Activated T-helper 1 cell treated with anti-CD3 and anti-CD28 coated beads, Interleukin-2, amount 50 U/mL, for 16 hours (primary cell): ENCODE data around the gene ST3GAL3.

Source experiments
- DNase-seq, 2 donors: peaks; one replicate each; pipeline ENCODE4 v3.0.0-alpha.2; 2020; ENCODE audit warnings: low read depth in 1 of 2, low spot score in 1 of 2

ST3GAL3 gene

DNA sequence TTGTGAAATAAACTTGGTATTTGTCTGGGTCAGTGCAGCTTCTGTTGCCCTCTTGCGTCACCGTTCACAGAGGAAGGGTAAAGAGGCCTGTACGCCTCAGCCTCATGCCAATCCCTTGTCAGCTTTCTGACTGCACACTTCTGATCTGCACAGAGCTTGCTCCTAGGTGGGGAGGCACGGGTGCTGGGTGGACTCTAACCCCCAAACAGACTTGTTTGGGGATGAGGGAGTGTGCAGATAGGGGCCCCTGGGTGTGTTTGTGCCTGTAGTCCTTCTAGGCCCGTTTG, 270.9 kb downstream of the ST3GAL3 start:
- no peak for DNase-seq

DNA sequence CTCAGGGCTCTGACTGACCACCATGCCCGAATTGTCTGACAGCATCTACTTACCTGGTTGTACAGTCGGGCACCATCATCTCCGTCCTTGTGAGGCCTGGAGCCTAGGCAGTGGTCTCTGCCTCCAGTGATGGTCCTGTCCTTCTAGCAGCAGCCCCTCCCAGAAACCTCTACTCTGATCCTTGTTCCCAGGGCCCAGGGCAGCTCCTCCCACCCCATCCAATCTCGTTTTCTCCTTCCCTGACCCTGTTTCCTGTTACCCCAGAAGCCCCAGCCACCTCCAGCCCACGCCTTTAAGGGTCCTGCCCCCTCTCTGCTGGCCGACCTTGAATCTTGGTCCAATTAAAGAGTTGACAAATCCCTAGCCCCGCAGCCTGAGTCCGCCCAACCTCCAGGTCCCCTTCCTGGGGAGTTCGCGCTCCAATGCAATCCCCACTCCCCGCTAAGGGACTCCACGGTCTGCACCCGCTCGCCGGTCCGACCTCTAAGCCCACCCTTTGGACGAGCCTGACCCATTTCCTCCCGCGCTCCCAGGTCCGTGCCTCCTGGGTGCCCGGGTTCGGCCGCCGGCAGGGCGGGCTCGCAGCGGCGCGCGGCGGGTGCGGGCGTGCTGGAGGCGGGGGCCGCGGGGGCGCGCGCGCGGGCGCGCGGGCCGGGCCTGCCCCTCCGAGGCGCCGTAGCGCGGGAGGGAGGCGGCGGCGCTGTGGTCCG, 271.4 kb downstream of the ST3GAL3 start, which contains the start of gene B4GALT2:
Gene B4GALT2 (plus strand): TSS at position 660 of the 710 bp plus-strand sequence. CDS start 1,951 bp downstream, outside the sequence.
- DNase-seq, result peak in 1 of 2 donors; percentile 12

DNA sequence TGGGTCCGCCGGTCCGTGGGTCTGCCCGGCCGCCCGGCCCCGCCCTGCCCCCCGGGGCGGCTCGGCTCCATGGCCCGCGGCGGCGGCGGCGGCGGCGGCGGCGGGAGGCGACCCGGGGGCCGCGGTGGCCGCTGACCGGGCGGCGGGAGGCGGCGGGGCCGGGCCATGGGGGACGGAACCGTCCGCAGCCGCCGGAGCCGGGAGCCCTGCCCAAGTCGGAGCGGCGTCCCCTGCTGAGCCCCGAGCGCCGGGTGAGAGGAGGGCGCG, 271.9 kb downstream of the ST3GAL3 start:
- DNase-seq, result no peak

DNA sequence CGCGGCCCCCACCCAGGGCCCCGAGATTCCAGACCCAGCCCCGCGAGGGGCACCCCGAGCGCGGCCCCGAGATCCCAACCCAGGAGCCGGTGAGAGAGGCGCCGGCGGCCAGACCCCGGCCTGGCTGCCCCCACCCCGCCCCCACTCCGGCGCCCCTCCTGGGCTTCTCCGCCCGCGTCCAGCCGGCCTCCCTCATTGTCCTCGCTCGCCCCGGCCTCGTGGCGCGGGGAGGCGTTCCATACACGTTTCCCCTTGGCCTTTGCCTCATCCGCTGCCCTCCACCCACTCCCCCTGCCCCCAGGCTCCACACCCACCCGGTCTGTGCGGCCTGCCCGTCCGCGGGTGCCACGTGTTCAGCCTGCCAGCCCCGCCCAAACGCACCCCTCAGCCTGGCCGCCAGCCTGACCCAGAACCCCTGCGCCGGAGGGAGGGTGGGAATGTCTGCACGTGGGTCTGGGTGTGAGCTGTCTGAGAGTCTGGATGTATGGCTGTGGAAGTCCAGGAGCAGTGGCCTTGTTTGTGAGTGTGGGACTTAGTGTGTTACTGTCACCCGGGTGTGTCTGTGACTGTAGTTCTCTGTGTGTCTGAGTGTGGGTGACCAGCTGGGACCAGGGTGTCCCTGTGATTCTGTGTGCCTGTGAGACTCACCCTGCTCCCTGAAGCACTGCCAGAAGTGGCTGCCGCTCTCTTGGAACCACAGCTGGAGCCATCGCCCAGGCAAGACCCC, 272.4 kb downstream of the ST3GAL3 start:
- DNase-seq, result no peak

- no peak for DNase-seq
These were observed 273.2 kb downstream of the ST3GAL3 start for GRCh38 chr1:43980255-43981134.
